ENCODE results near the gene PLCXD1. TPM values are rescaled to one million over a fixed set of nuclear protein-coding genes. Genes with fewer than 3 reads are reported as not detected.
A peak's percentile ranks its signal among the peaks of the same experiment; 100 is the strongest.
"Not testable (repeated sequence)": the region's sequence is repeated elsewhere in the genome, so short reads cannot be mapped to it uniquely, and the experiment has no call there.

The PLCXD1 gene
- total RNA-seq = 12.6 and 28.7 TPM in 2 replicates

GRCh38 chrX:281166-281999 lies at the start of gene PLCXD1:
TSS of gene PLCXD1 (plus strand) at chrX:281381. CDS start at chrX:284188, 2,807 bp downstream.
- no peak for DNase-seq (ENCODE audit: low read depth)
- no peak for TF ChIP-seq CTCF (conservative IDR thresholded peaks at IDR 0.05; ENCODE audit: low read depth, low read length)
- peak within 1 kb of the TSS; percentile 53 for H3K4me3 ChIP-seq (ENCODE audit: low read depth, low read length)

- not testable (repeated sequence) for DNase-seq (ENCODE audit: low read depth); H3K4me3 ChIP-seq (ENCODE audit: low read depth, low read length)
These were observed 49.4 kb upstream of the PLCXD1 start for GRCh38 chrX:231637-232277.

- not testable (repeated sequence) for H3K4me3 ChIP-seq (ENCODE audit: low read depth, low read length); DNase-seq (ENCODE audit: low read depth)
These were observed 48.9 kb upstream of the PLCXD1 start for GRCh38 chrX:232278-232655.

GRCh38 chrX:236201-236600 lies 45.0 kb upstream of the PLCXD1 start:
- DNase-seq (ENCODE audit: low read depth); H3K4me3 ChIP-seq (ENCODE audit: low read depth, low read length): not testable (repeated sequence)

GRCh38 chrX:250965-251364 lies 30.2 kb upstream of the PLCXD1 start:
- H3K4me3 ChIP-seq (ENCODE audit: low read depth, low read length) = no peak overlapping the region
- TF ChIP-seq CTCF (conservative IDR thresholded peaks at IDR 0.05; ENCODE audit: low read depth, low read length) = no peak
- no peak for DNase-seq (ENCODE audit: low read depth)

GRCh38 chrX:251396-252243 lies 29.6 kb upstream of the PLCXD1 start:
- H3K4me3 ChIP-seq (ENCODE audit: low read depth, low read length); DNase-seq (ENCODE audit: low read depth): not testable (repeated sequence)

- TF ChIP-seq CTCF (conservative IDR thresholded peaks at IDR 0.05; ENCODE audit: low read depth, low read length) = no peak
- no peak for DNase-seq (ENCODE audit: low read depth)
- H3K4me3 ChIP-seq (ENCODE audit: low read depth, low read length) = no peak overlapping the region
These were observed 28.8 kb upstream of the PLCXD1 start for GRCh38 chrX:252244-252956.

GRCh38 chrX:252957-253291 lies 28.3 kb upstream of the PLCXD1 start:
- no peak overlapping the region for H3K4me3 ChIP-seq (ENCODE audit: low read depth, low read length)
- TF ChIP-seq CTCF (conservative IDR thresholded peaks at IDR 0.05; ENCODE audit: low read depth, low read length) = no peak
- DNase-seq (ENCODE audit: low read depth) = no peak

All from epithelial cell of proximal tubule (primary cell).